ENCODE data around the gene GTPBP1.
A peak's percentile ranks its signal among the peaks of the same experiment; 100 is the strongest.

The GTPBP1 gene

DNA sequence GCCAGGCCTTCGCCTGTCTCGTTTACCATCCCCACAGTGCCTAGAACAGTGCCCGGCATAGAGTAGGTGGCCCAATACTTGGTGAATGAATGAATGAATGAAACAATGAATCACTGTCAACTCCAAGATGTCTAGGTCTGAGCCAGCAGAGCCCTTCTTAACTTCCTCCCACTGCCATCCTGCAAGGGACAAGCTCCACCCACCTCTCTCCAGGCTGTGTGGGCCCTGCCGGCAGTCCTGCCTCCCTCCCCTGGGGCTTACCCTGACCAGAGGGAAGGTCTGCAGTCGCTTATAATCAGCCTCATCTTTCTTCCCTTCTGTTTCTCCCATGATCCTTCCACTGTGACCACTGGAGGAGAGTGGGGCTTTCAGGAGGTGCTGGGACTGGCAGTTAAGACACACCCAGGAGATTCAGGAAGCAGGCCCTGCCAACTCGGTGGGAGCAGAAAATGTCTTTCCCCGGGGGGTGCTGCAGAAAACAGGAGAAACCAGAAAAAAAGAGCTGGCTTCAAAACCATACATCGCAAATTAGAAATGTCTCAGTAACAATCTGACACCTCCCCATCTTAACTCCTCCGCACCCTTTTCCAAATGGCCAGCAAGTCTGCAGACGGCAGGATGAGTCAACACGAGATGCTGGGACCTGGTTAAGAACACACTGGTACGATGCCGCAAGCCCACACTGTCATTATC is 76.8 kb downstream of the GTPBP1 start:
- H3K4me3 ChIP-seq (ENCODE audit: low read depth, low read length): no peak overlapping the region
- in situ Hi-C loops (cut with HindIII; ENCODE audit: low sequenced_read_pairs): no loop called here
- TF ChIP-seq, protein P1, sequence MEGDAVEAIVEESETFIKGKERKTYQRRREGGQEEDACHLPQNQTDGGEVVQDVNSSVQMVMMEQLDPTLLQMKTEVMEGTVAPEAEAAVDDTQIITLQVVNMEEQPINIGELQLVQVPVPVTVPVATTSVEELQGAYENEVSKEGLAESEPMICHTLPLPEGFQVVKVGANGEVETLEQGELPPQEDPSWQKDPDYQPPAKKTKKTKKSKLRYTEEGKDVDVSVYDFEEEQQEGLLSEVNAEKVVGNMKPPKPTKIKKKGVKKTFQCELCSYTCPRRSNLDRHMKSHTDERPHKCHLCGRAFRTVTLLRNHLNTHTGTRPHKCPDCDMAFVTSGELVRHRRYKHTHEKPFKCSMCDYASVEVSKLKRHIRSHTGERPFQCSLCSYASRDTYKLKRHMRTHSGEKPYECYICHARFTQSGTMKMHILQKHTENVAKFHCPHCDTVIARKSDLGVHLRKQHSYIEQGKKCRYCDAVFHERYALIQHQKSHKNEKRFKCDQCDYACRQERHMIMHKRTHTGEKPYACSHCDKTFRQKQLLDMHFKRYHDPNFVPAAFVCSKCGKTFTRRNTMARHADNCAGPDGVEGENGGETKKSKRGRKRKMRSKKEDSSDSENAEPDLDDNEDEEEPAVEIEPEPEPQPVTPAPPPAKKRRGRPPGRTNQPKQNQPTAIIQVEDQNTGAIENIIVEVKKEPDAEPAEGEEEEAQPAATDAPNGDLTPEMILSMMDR (IDR thresholded peaks at IDR 0.05; ENCODE audit: low read depth, low read length): no peak
- peak; percentile 65 for DNase-seq (ENCODE audit: low read depth, low spot score)
